ENCODE measurements around the gene SKOR1. TPM values are rescaled to one million over a fixed set of nuclear protein-coding genes. Genes with fewer than 3 reads are reported as not detected.

SKOR1 gene
- total and polyA plus RNA-seq, 2 of the 4 experiments (the other 2 are of a cell fraction): 0.03 TPM; not detected in 1

GRCh38 chr15:67813104-67813634 is 12.1 kb upstream of the SKOR1 start:
- intact Hi-C loops (cut with micrococcal nuclease): no loop called here

More at GRCh38 chr15:67813104-67813634, 12.1 kb upstream of the SKOR1 start:
- in situ Hi-C loops (cut with MboI; ENCODE audit: low sequenced_read_pairs): no loop called here
- H3K27ac ChIP-seq (ENCODE audit: insufficient read depth, low read length): no peak overlapping the region
- H2AK9ac ChIP-seq (replicated peaks; ENCODE audit: low read depth, low read length, poor library complexity): no peak overlapping the region
- H3K9me1 ChIP-seq (ENCODE audit: insufficient read depth, low read length): no peaks in the 10 kb centered on the region
- no peak overlapping the region for H4K8ac ChIP-seq (ENCODE audit: low read depth in 2 of 2, low read length in 2 of 2)
- TF ChIP-seq RCOR1 (IDR thresholded peaks at IDR 0.05; ENCODE audit: insufficient replicate concordance, low read length): no peak
- no peak for TF ChIP-seq CHD1 (IDR thresholded peaks at IDR 0.05; ENCODE audit: low read depth, low read length)
- no peak for TF ChIP-seq CEBPB (IDR thresholded peaks at IDR 0.05; ENCODE audit: low read depth, low read length)
- TF ChIP-seq FOS (IDR thresholded peaks at IDR 0.05; ENCODE audit: low read depth, low read length): no peak
- no peak for TF ChIP-seq MAFK (IDR thresholded peaks at IDR 0.05; ENCODE audit: low read depth, low read length)
- no peak for TF ChIP-seq MAZ (IDR thresholded peaks at IDR 0.05; ENCODE audit: borderline replicate concordance, low read depth, low read length)
- TF ChIP-seq RFX5 (IDR thresholded peaks at IDR 0.05; ENCODE audit: low read depth, low read length): no peak
- no peak for TF ChIP-seq BHLHE40 (IDR thresholded peaks at IDR 0.05; ENCODE audit: low read depth, low read length)
- TF ChIP-seq USF2 (IDR thresholded peaks at IDR 0.05; ENCODE audit: low read depth, low read length): no peak
- TF ChIP-seq POLR2A (IDR thresholded peaks at IDR 0.05; ENCODE audit: low read depth, low read length): no peak
- TF ChIP-seq ELK1 (IDR thresholded peaks at IDR 0.05; ENCODE audit: borderline replicate concordance, low read depth, low read length): no peak
- TF ChIP-seq RAD21 (IDR thresholded peaks at IDR 0.05; ENCODE audit: low read length): no peak
- no peak for TF ChIP-seq NFE2L2 (IDR thresholded peaks at IDR 0.05; ENCODE audit: low read depth, low read length)
- TF ChIP-seq SMC3 (IDR thresholded peaks at IDR 0.05; ENCODE audit: low read depth, low read length): no peak
- TF ChIP-seq CTCF (conservative IDR thresholded peaks at IDR 0.05; ENCODE audit: low read depth, low read length): no peak
- no peak for TF ChIP-seq MXI1 (IDR thresholded peaks at IDR 0.05; ENCODE audit: borderline replicate concordance, low read depth, low read length)
- dilution Hi-C loops (cut with HindIII; ENCODE audit: low sequenced_read_pairs, unreplicated experiment): no loop called here
- no peak overlapping the region for H3K18ac ChIP-seq (ENCODE audit: low read depth, low read length)
- no peak overlapping the region for H3K14ac ChIP-seq (replicated peaks; ENCODE audit: low read depth, low read length)
- BruUV-seq (replicated peaks): no TSS peak
- H3K4me1 ChIP-seq (ENCODE audit: control insufficient read depth, insufficient read depth, low read length): no peaks in the 10 kb centered on the region
- H3K23ac ChIP-seq (ENCODE audit: low read depth, low read length): no peak overlapping the region
- H2AK5ac ChIP-seq (ENCODE audit: low read depth, low read length): no peak overlapping the region
- H3K4me2 ChIP-seq (ENCODE audit: low read depth, low read length): no peak overlapping the region
- no peaks in the 10 kb centered on the region for H3K36me3 ChIP-seq (ENCODE audit: control insufficient read depth, insufficient read depth, low read length)
- peaks cover 3% of the 10 kb centered on the region; the same call in 1 of the 2 replicates for H3K9me3 ChIP-seq (ENCODE audit: control insufficient read depth, insufficient read depth, low read length)
- H2BK5ac ChIP-seq (ENCODE audit: low read depth, low read length, poor library complexity, severe bottlenecking): no peak overlapping the region
- no peak overlapping the region for H2BK20ac ChIP-seq (ENCODE audit: low read depth, low read length)
- no peak overlapping the region for H4K5ac ChIP-seq (ENCODE audit: low read depth, low read length)
- no peak overlapping the region for H2BK15ac ChIP-seq (ENCODE audit: low read depth, low read length)
- POLR2A ChIA-PET (ENCODE audit: unreplicated experiment): no interaction called here
- H3K56ac ChIP-seq (ENCODE audit: extremely low read depth, insufficient read depth, low read length): no peak overlapping the region
- no peak for DNase-seq
- H2AFZ ChIP-seq (replicated peaks; ENCODE audit: low read length, poor library complexity): no peak overlapping the region
- no peak overlapping the region for H3K4ac ChIP-seq (ENCODE audit: low read depth, low read length)
- no peak for ATAC-seq (ENCODE audit: low read depth)
- CTCF ChIA-PET: no interaction called here
- H3K4me3 ChIP-seq (ENCODE audit: insufficient read depth, low read depth, low read length): no peak overlapping the region
- no peaks in the 10 kb centered on the region; a peak in 1 of 4 replicates for H3K79me1 ChIP-seq (ENCODE audit: low read depth in 1 of 2, low read length in 2 of 2)
- no CpG with 5 or more reads among the region's 3 CpGs for WGBS, 2 experiments (ENCODE audit: extremely low coverage in 2 of 2, insufficient read length in 1 of 2)
- H4K91ac ChIP-seq (ENCODE audit: insufficient read depth, low read depth, low read length): no peak overlapping the region
- H3K27me3 ChIP-seq (ENCODE audit: control insufficient read depth, insufficient read depth, low read length): peaks cover 29% of the 10 kb centered on the region
- no peak overlapping the region for H3K9ac ChIP-seq (ENCODE audit: low read depth, low read length)
- no peaks in the 10 kb centered on the region for H4K20me1 ChIP-seq (ENCODE audit: insufficient read depth, low read length)
- no peak overlapping the region for H2BK120ac ChIP-seq (ENCODE audit: low read depth, low read length)
